Daoy (cell line): ENCODE results near the gene SCN2B. TPM values are rescaled to one million over a fixed set of nuclear protein-coding genes. Genes with fewer than 3 reads are reported as not detected.

Experiments
- DNase-seq: peaks from one replicate; pipeline ENCODE4 v3.0.0-alpha.2; 2015; ENCODE audit warnings: low read depth
- total RNA-seq: library from RNA; depleted of rRNA; stranded (reverse); fragments of >200 nt; shearing (Covaris generic); gene quantifications from 2 replicates; pipeline ENCODE4 v1.2.3, GENCODE V29; 2014; rRNA removed

The SCN2B gene
- total RNA-seq, 1 experiment from 2014 or later = not detected

- DNase-seq = no peak
Observed at GRCh38 chr11:118135051-118135795, 41.2 kb downstream of the SCN2B start.

GRCh38 chr11:118133816-118134215 is 42.6 kb downstream of the SCN2B start:
- no peak for DNase-seq

DNA sequence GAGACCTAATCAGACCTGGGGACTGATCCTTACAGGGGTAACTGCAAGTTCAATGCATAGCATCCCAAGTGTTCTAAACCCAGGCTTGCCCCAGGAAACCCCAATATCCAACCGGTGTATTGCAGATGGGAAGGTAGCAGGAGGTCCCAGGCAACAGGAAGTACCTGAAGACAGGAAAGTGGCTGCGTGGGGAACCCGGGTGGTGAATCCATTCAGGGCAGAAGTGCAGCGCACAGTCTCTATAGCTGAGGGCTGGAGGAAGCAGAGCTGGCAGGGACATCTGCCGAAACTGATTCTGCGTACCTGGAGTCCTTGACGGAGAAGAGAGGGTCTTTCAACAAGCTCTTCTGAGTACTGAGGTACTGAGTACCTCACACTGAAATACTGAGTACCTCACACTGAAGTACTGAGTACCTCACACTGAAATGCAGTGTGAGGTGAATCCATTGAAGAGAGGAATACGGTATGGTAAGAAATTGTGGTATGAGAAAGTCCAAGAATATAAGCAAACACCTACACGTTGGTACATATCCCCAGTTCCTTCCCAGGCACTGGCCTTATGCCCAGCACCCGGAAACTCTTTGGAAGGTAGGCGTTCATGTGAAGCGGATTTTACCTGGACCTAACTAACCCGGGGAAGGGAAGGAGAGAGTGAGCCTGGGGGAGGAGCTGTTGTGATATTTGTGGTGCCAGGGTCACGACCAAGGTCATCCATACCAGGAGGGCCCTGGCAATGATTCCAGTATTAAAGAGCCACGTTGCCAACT is 43.9 kb downstream of the SCN2B start:
- DNase-seq = no peak

DNA sequence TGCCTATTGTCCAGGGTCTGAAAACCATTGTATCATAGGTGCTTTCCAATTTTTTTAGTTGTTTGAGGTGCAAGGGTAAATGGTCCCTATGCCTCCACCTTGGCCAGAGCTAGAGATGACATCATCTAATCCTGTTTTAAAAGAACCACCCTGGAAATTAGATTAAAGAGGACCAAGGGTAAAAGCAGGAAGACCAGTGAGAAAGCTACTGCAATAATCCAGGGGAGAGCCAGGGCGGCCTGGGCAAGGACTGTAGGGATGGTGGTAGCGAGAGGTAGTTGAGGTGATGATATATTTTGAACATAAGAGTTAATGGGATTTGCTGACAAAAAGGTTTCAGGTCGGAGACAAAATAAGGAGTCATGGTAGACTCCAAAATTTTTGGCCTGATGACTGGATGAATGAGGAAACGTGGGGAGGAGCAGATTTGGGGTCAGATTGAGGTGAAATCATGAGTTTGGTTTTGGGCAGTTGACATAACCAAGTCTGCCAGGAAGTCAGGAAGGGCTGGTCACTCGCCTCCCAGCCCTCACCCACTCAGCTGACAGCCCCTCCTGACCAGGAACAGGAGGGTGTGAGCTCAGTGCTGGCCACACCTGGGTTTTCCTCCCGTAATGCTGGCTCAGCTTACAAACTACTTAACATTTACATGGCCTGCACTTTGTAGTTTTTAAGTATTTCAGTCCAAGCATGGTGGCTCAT is 46.8 kb downstream of the SCN2B start:
- no peak for DNase-seq

DNA sequence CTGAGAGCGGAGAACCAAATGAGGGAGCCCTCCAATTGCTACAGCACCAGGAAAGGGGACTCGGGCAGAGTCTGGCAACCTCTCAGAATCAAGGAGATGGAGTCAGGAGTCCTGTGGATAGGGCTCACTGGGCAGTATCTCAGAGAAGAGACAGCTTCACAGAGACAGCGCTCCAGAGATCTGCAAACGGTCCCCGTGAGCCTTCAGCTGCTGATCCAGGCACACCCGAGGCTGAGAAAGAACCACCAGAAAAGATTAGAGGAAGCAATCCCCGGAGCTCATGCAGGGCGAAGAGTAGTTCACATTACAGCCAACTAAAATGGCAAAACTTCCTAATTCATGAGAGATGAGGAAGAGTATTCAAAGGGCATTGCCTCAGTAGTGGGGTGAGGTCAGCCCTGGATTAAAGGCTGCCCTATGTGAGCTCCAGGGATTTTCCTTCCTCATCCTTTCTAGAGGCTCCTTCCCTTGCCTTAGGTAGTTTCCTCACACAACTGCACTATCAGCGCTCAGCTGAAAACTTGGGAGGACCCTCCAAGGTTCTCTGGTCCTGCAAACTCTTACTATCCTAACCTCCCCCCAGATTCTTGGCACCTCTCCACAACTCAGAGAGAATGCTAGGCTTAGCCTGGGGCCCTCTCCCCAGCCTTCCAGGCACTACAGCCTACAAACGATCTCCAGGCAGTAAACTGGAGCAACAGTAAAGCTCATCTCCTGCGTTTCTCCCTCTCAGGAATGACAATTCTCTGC is 47.5 kb downstream of the SCN2B start:
- DNase-seq = no peak

DNA sequence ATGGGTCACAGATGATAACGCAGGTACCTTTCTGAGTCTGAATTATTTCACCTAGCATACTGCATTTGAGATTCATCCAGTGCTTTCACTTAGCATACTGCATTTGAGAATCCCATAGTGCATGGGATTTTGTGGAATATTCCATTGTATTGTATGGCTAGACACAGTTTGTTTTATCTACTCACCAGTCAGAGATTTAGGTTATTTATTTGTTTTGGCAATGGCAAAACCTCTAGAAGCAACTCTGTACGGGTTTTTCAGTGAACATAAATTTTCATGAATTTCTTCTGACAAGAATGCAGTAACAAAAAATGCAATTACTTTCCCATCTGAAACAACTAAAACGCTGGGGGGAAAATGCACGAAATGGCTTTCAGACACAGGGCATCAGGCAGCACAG is 48.1 kb downstream of the SCN2B start:
- no peak for DNase-seq

DNA sequence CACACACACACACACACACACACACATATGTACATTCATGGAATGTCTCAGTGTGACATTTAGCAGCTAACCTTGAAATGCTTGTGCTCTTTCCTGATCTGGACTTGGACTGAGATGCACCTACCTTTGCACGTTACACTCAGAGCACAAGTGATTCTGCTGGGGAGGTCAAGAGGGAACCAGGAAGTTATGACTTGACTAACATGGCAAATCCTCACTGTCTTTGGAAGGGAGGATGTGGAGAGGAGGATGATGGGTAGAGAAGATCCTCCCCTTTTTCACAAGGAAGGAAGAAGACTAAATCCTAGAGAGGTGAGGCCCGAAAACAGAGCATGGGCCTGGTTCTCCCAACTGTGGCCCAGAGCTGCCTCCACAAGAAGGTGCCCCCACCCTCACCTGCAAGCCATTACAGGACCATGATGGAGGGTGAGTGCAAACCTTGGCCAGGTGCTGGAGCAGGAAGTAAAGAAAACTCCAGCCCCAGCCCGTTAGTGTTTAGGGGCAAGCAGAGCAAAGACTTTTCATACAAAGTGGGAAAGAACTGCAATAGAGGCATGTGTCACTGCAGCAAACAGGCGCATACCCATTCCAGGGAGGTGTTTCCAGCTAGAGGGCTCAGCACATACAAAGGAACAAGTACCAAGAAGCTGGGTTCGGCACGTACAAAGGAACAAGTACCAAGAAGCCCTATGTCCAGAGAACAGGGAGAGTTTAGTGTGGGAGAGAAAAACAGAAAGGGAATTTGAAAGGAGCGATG is 50.2 kb downstream of the SCN2B start:
- DNase-seq = peak; percentile 49

- no peak for DNase-seq
Observed at GRCh38 chr11:118124929-118125535, 51.4 kb downstream of the SCN2B start.

- no peak for DNase-seq
Observed at GRCh38 chr11:118120793-118121192, 55.6 kb downstream of the SCN2B start.

- DNase-seq = no peak
Observed at GRCh38 chr11:118117790-118118601, 58.4 kb downstream of the SCN2B start.

DNA sequence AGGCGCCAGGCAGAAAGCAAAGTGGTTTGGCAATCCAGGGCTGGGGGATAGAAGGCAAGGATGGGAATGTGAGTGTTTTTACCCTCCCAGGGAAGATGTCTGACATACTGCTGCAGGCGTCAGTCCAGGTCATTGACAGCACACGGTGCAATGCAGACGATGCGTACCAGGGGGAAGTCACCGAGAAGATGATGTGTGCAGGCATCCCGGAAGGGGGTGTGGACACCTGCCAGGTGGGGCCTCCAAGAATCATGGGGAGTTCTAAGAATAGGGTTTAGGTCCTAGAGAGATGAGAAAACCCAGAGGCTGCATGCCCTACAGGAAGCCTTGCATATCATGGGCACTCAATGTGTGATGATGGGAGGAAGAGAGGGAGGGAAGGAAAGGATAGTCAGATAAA is 61.4 kb downstream of the SCN2B start:
- no peak for DNase-seq

- no peak for DNase-seq
Observed at GRCh38 chr11:118114266-118114665, 62.2 kb downstream of the SCN2B start.

DNA sequence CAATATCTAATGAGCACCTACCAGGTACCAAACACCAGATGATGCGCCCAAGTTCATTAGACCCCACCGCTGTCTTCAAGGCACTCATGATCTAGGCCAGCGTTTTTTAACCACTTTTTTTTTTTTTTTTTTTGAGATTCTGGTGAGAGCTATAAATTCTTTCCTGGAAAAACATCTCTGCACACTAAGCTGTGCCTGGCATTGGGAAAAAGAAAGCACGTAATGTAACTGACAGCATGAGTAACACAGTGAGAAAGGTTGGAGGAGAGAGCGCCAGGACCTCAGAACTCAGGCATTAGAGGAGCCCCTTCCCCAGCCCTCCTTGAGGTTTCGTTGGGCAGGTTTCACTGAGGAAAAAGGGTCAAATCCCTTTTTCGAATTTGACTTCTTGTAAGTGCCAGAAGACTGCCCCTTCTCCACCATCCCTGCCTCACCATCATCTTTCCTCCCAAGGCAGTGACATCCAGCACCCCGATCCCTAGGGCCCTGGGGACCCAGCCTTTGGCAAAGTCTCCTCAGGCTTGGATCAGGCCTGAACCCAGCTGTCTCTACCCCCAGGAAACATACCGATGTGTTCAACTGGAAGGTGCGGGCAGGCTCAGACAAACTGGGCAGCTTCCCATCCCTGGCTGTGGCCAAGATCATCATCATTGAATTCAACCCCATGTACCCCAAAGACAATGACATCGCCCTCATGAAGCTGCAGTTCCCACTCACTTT is 63.6 kb downstream of the SCN2B start:
- no peak for DNase-seq

Other genes with a start within 250 kb of the SCN2B start
- gene TMPRSS13, start 247.2 kb downstream of the SCN2B start, total RNA-seq = 0.06 and 0.48 TPM in 2 replicates
- 0.09 and 0.29 TPM in 2 replicates for gene IL10RA, start 190.2 kb downstream of the SCN2B start, total RNA-seq
- not detected in 2 replicates for gene TMPRSS4, start 99.6 kb downstream of the SCN2B start, total RNA-seq
- gene SMIM35, start 89.7 kb downstream of the SCN2B start, total RNA-seq = not detected in 2 replicates
- 0.57 and 1.2 TPM in 2 replicates for gene SCN4B, start 23.8 kb downstream of the SCN2B start, total RNA-seq
- not detected in 2 replicates for gene JAML, start 48.4 kb upstream of the SCN2B start, total RNA-seq
- 5.0 and 7.1 TPM in 2 replicates for gene MPZL3, start 75.7 kb upstream of the SCN2B start, total RNA-seq
- gene MPZL2, start 87.7 kb upstream of the SCN2B start, total RNA-seq = 0.17 TPM in 1 of 2 replicates, not detected in the other
- not detected in 2 replicates for gene CD3E, start 128.1 kb upstream of the SCN2B start, total RNA-seq
- 0.51 TPM in 1 of 2 replicates, not detected in the other for gene CD3D, start 166.1 kb upstream of the SCN2B start, total RNA-seq
- not detected in 2 replicates for gene CD3G, start 167.7 kb upstream of the SCN2B start, total RNA-seq
- gene UBE4A, start 183.0 kb upstream of the SCN2B start, total RNA-seq = 33.8 and 34.7 TPM in 2 replicates
- 66.2 and 69.5 TPM in 2 replicates for gene ATP5MG, start 225.0 kb upstream of the SCN2B start, total RNA-seq